ENCODE measurements around the gene BSN.

The BSN gene

GRCh38 chr3:49673121-49673714 lies 118.9 kb downstream of the BSN start:
- peak overlapping the region; percentile 76 for H3K4me3 ChIP-seq (ENCODE audit: low read depth, low read length)
- TF ChIP-seq CTCF (IDR thresholded peaks at IDR 0.05; ENCODE audit: control insufficient read depth, extremely low read depth, insufficient read depth): no peak
- peak; percentile 75 for DNase-seq (ENCODE audit: low read depth)

DNA sequence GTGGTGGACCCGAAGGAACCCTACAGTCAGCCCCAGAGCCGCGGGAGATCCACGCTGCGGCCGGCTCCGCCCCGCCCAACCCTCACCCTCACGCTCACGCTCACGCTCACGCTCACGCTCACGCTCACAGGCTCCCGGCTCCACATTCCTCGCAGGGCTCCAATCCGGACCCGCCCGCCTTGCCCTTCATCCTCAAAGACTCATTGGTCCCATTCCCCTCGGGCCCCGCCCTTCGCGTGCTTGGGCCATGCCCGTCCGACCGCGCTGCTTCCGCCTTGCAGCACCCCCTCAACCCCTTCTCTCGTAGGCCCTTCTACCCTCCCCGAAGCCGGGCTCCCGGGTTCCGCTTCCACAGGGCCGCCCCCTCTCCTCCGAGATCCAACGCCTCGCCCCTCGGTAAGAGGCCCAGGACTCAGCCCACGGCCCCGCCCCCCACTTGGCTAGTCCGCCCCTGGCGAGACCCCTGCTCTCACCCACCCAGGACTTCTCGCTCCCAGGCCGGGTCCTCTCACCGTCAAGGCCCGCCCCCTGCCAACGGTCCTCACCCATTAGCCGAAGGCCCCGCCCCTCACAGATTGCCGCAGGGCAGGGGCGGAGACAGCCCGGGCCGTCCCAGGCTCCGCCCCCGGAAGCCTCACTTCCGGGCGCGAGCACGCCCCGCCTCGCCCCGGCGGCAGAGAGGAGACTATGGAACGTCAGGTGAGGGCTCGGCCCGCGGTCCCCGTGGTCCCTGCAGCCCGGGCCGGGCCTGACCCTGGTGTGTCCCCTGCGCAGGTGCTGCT lies 119.6 kb downstream of the BSN start, which contains the start of gene APEH:
Gene APEH (plus strand): TSS at position 637 of the 782 bp plus-strand sequence. CDS start 51 bp downstream, at position 688.
- DNase-seq (ENCODE audit: low read depth): peak; percentile 97
- H3K4me3 ChIP-seq (ENCODE audit: low read depth, low read length): peak within 1 kb of the TSS; percentile 76
- no peak for TF ChIP-seq CTCF (IDR thresholded peaks at IDR 0.05; ENCODE audit: control insufficient read depth, extremely low read depth, insufficient read depth)

DNA sequence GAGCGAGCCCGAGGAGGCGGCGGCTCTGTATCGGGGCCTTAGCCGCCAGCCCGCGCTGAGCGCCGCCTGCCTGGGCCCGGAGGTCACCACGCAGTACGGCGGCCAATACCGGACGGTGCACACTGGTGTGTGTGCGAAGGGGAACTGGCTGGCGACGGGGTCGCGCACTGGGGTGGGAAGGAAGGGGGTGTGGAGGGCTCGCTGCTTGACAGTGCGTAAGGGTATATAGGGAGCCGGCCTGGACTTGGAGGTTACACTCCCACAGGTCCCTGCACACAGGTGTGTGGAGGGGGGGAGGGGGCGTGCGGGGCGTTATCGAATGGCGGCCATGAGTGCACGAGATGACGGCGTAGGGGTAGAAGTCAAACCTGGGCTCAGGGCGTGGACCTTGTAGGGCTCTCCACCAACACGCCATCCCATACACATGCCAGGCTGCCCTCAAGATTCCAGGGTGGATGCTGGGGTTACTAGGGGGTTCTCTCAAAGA lies 120.3 kb downstream of the BSN start:
- no peak for DNase-seq (ENCODE audit: low read depth)
- H3K4me3 ChIP-seq (ENCODE audit: low read depth, low read length): peak overlapping the region; percentile 76
- no peak for TF ChIP-seq CTCF (IDR thresholded peaks at IDR 0.05; ENCODE audit: control insufficient read depth, extremely low read depth, insufficient read depth)

- DNase-seq (ENCODE audit: low read depth): no peak
- H3K4me3 ChIP-seq (ENCODE audit: low read depth, low read length): no peak overlapping the region
- TF ChIP-seq CTCF (IDR thresholded peaks at IDR 0.05; ENCODE audit: control insufficient read depth, extremely low read depth, insufficient read depth): no peak
These were observed 121.6 kb downstream of the BSN start for GRCh38 chr3:49675912-49676311.

GRCh38 chr3:49680493-49681231 lies 126.4 kb downstream of the BSN start:
- no peak overlapping the region for H3K4me3 ChIP-seq (ENCODE audit: low read depth, low read length)
- TF ChIP-seq CTCF (IDR thresholded peaks at IDR 0.05; ENCODE audit: control insufficient read depth, extremely low read depth, insufficient read depth): no peak
- no peak for DNase-seq (ENCODE audit: low read depth)

- no peak overlapping the region for H3K4me3 ChIP-seq (ENCODE audit: low read depth, low read length)
- TF ChIP-seq CTCF (IDR thresholded peaks at IDR 0.05; ENCODE audit: control insufficient read depth, extremely low read depth, insufficient read depth): no peak
- DNase-seq (ENCODE audit: low read depth): no peak
These were observed 126.9 kb downstream of the BSN start for GRCh38 chr3:49681232-49681522.
